Posterior vena cava (tissue), 2 donors: ENCODE measurements around the gene ENC1. TPM values are rescaled to one million over a fixed set of nuclear protein-coding genes. Genes with fewer than 3 reads are reported as not detected.

Experiments
- DNase-seq: peaks from one replicate; pipeline ENCODE4 v3.0.0-alpha.2; 2020; ENCODE audit warnings: low spot score
- intact Hi-C, 2 donors: fragments of 100-400 bp; cut with DNase I; formaldehyde crosslinking; loops; one replicate each; pipeline versions ENCODE4 v1.14.1 to v1.14.2; 2022 to 2023
- total RNA-seq, 2 donors: library from RNA; stranded (reverse); fragmentation: NEBNext Ultra II Directional; extraction: Animal tissue kit (Norgen Biotek cat#: 25700); gene quantifications; one replicate each; pipeline ENCODE4 v1.2.1, GENCODE V29; 2021
- donor health status: DM: yes; HTN: yes; CAD: no.
- donor health status: DM: yes; HTN: yes; CAD: no.

Gene ENC1
- total RNA-seq, 2 donors from 2014 or later = 12.4 to 12.7 TPM

DNA sequence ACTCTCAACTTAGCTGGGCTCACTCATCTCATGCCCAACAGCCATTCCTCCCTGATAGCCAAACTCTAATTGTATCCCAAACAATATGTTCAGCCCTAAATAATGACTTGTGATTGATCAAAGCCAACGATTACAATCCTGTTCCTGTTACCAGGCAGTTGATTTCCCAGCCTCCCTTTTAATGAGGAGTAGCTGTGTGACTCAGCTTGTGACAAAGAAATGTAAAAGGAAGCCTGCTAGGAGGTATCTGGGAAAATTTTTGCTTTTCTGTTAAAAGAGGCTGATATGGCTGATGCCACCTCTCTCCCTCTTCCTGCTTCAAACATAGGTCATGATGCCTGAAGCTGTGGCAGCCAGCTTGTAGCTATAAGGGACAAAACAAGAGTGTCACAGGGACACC, 19.6 kb upstream of the ENC1 start:
- no peak for DNase-seq
- intact Hi-C loops = no loop called here

GRCh38 chr5:74659172-74659571, 18.6 kb upstream of the ENC1 start:
- intact Hi-C loops = no loop called here
- DNase-seq = no peak

DNA sequence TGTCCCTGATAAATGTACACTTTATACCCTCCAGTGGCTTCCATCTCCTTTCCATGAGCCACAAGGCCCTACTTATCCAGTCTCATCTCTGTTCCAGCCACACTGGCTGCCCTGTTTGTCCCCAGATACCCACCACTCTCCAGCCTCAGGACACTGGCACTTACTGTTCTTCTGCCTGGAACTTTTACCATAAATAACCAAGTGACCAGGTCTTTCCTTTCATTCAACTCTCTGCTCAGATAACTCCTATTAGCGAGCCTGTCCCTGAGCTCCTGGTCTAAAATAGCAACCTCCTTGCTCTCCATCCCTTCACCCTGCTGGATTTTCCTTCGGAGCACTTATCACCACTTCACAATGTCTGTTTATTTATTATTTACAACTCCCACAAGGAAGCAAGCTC, 16.6 kb upstream of the ENC1 start:
- no peak for DNase-seq
- intact Hi-C loops = no loop called here

DNA sequence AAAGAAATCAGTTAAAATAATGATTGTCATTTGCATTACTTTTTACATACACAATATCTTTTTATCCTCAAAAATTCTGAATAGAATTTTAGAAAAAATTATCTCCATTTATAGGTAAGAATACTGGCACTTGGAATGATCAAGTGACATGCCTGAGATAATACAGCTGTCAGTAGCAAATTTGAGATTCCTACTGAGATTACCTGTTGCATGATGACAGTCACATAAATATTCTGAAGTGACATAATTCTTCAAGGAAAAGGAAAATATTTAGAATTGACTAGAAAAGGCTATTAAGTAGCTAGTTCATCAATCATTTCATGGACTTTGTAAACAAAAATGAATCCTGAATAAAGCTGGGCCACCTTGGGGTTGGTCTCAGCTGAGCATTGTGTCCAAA, 15.2 kb upstream of the ENC1 start:
- intact Hi-C loops = no loop called here
- no peak for DNase-seq

DNA sequence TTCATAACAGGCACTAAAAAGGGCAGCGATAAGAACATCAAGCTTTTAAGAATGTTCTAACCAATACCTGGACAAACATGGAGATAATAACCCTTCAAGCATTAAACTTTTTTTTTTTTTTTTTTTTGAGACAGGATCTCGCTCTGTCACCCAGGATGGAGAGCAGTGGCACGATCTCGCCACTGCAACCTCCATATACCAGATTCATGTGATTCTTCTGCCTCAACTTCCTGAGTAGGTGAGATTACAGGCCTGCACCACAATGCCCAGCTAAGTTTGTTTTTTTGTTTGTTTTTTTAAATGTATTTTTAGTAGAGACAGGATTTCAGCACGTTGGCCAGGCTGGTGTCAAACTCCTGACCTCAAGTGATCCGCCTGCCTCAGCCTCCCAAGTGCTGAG, 14.7 kb upstream of the ENC1 start:
- intact Hi-C loops = no loop called here
- DNase-seq = no peak

DNA sequence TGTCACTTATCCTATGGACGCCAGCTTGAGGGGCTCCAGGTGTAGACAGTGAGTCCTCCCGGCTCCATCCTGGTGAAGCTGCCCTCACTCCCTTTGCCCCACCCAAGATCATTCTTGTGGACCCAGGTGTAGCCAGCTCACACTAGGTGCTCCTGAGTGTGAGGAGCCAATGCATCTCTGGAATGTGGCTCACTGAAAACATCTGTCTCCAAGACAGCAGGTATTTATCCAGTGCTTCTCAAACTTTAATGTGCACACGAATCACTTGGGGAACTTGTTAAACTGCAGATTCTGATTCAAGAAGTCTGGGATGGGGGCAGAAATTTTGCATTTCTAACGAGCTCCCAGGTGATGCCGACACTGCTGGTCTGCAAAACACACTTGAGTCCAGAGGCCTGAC, 13.5 kb upstream of the ENC1 start:
- intact Hi-C loops = no loop called here
- no peak for DNase-seq

DNA sequence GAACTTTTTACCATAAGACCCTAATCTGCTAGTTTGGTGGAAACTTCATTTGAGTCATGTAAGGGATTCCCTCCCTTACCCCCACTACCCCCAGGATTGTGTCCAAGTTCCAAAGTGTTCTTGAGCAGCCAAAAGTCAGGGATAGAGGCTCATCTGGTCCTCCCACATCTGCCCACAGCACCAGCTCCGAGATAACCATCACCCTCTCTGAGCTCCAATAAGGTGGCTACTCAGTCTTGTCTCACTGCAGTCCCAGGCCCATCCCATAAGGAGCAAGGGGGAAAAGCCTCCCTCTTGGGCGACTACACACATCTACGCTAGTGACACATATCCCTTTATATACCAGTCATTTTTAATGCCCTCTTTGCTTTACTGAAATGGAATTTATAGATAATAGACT, 12.0 kb upstream of the ENC1 start:
- intact Hi-C loops = no loop called here
- no peak for DNase-seq

GRCh38 chr5:74651710-74652109, 11.2 kb upstream of the ENC1 start:
- no peak for DNase-seq
- intact Hi-C loops = no loop called here

DNA sequence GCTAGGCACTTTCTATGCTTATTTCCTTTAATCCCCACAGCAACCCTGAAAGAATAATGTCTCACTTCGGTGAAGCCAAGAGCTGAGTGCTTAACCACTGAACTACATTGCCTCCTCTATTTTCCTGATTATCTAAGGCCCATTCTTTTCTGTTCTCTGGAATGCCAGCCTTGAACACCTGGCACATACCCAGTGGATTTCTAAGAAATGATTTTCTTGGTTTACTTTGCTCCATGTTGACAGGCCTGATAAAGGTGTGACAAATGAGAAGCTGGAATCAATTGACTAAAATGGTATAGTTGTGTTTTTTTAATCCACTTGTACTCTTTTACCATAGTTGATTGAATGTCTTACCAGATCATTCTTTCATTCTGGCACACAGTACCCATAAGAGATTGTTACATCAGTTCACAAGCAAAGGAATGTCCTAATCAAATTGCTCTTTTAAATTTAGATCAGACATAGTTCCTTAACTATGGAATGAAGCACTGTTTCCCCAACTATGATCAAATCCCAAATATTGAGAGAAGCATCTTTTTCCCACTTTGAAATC, 9.0 kb upstream of the ENC1 start:
- intact Hi-C loops = loop anchor here in 1 of 2 donors (5.0 kb wide), 1 partner anchor 747 kb away; no protein-coding TSS in a partner anchor
- DNase-seq = no peak

DNA sequence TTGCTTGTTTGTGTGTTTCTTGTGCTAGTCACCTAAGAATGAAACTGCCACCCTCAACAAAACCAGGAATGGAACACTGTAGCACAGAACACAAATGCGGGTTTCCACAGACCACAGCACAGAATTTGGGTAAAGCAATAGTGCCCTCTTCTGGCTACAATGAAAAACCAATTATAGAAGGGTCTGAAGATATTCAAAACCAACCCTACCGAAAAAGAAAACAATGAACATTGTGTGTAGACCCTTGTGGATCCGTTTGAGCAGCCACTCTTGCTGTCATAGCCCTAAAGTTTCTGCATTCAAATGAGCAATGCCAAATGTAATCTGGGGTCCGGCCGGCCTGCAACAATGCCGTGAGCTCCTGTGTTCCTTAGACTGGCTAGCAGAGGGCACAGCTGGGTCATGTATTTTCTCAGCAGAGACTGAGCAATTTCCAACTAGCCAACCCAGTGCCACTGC, 8.3 kb upstream of the ENC1 start:
- DNase-seq = no peak
- intact Hi-C loops = loop anchor here in 1 of 2 donors (5.0 kb wide), 1 partner anchor 747 kb away; no protein-coding TSS in a partner anchor

DNA sequence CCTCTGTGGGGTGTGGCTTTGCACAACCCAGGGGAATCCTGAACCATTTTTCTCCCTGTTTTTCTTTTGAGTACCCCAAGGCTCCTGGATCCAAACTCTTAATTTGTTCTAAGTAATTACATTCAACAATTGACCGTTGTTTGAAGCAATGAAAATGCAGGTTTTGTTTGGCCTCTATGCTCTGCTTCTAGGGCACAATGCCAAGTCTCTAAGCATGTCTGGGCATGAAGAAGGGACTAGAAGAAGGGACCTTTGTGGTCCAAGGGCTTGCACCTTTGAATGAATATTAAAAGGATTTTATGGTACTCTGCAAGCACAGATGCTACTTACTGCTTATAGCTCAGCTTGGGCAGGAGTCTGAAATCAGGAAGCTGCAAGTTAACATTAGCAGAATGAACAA, 6.6 kb upstream of the ENC1 start:
- DNase-seq = no peak
- intact Hi-C loops = loop anchor here in 1 of 2 donors (5.0 kb wide), 1 partner anchor 745 kb away; no protein-coding TSS in a partner anchor

- DNase-seq = no peak
- intact Hi-C loops = loop anchor here in 1 of 2 donors (5.0 kb wide), 1 partner anchor 611 kb away; no protein-coding TSS in a partner anchor
Observed at GRCh38 chr5:74643111-74643562, 2.6 kb upstream of the ENC1 start.

DNA sequence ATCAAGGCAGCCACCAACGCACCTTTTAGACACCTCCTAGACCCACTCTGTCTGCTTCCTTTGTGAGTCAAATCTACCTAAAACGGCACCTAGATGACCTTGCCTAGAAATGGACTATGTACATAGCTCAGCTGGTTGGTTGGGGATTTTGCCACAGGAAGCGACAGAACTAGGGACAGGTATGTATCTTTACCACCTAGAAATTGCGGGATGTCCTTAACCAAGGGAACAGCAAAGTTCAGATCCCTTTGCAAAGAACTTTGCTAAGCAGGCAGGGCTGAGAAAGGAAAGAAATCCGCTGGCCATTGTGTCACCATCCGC, 2.0 kb upstream of the ENC1 start:
- DNase-seq = no peak
- intact Hi-C loops = loop anchor here in 1 of 2 donors (5.0 kb wide), 1 partner anchor 610 kb away; no protein-coding TSS in a partner anchor

GRCh38 chr5:74641735-74642542, 1.4 kb upstream of the ENC1 start:
- DNase-seq = no peak
- intact Hi-C loops = loop anchor here in 1 of 2 donors (5.0 kb wide), 1 partner anchor 610 kb away; no protein-coding TSS in a partner anchor

DNA sequence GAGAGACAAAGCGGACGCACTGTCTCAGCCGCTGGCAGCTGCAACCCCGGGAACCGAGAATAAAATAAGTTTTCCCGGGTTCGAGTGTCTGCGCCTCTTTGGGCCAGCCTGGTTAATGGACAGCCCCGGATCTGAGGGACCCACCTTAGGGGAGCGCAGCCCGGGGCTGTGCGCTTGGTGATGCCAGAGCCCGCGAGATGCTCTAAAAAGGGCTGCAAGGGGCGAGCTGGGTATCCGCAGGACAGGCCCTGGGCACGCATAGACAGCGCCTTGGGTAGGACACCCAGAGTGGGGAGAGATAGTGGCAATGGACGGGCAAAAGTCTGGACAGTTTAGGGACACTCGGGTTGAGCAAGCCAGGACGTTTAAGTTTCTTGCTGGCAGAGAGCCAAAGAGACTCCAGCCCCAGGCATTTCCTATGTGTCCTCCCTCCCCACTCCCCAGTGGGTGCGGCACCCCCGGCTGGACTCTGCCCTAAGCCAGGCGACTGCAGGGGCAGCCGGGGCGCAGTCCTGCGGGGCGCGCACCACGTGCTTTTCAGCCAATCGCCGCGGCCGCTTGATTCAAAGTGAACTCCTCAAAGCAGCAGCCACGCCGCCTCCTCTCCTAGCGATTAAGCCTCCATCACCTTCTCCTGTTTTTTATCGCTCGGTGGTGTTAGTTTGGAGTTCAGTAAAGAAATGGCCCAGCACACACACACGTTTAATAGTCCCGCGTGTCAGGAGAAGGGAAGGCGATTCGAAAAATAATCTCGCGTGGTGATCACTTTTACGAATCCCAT, 616 bp upstream of the ENC1 start:
- intact Hi-C loops = loop anchor here (1.0 to 5.0 kb wide), 2 partner anchors 609 to 610 kb away; no protein-coding TSS in a partner anchor
- peak; percentile 93 for DNase-seq

GRCh38 chr5:74639807-74640449, 600 bp downstream of the ENC1 start:
- intact Hi-C loops = loop anchor here (1.0 to 5.0 kb wide), 2 partner anchors 608 to 609 kb away; no protein-coding TSS in a partner anchor
- DNase-seq = no peak

- intact Hi-C loops = no loop called here
- DNase-seq = no peak
Observed at GRCh38 chr5:74638970-74639806, 1.3 kb downstream of the ENC1 start.

DNA sequence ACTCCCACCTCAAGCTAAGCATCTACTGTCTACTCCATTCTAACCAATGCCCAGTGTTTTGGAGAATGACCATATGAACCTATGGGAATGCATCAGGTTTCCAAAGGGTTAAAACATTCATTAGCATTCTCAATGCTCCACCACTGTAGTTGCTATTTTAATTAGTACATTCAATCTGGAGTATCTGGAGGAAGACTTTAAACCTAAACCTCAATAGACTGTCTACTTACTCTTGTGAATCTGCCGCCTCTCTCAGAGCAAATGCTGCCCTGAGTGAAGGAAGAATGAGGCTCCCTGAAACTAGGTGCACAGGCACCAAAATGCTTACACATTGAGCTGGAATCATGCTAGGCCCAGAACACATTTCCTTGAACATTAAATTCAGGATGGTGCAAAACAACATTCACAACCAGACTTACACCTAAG, 2.0 kb downstream of the ENC1 start:
- intact Hi-C loops = no loop called here

More for the DNA sequence above, 2.0 kb downstream of the ENC1 start:
- DNase-seq = no peak
